Ectodermal cell (in vitro differentiated cells): ENCODE measurements around the gene CSNK1G1.
A peak's percentile ranks its signal among the peaks of the same experiment; 100 is the strongest.

Experiments
- H3K27ac ChIP-seq: 2 replicates; pipeline ENCODE4 v1.7.0; 2013; ENCODE audit warnings: mild to moderate bottlenecking, low read depth, low read length; ENCODE audit not compliant: insufficient read depth, poor library complexity, severe bottlenecking
- H3K27me3 ChIP-seq: 2 replicates; pipeline ENCODE4 v1.7.0; 2013; ENCODE audit warnings: mild to moderate bottlenecking, low read length; ENCODE audit not compliant: insufficient read depth, control insufficient read depth, poor library complexity, severe bottlenecking
- H3K36me3 ChIP-seq: one replicate; pipeline ENCODE4 v1.7.0; 2013; ENCODE audit warnings: low read length; ENCODE audit not compliant: control insufficient read depth, insufficient read depth
- H3K4me1 ChIP-seq: one replicate; pipeline ENCODE4 v1.7.0; 2013; ENCODE audit warnings: low read length; ENCODE audit not compliant: control insufficient read depth, insufficient read depth
- H3K4me3 ChIP-seq: 2 replicates; pipeline ENCODE4 v1.7.0; 2013; ENCODE audit warnings: low read depth, low read length, control low read depth; ENCODE audit not compliant: insufficient read depth
- H3K9me3 ChIP-seq: 2 replicates; pipeline ENCODE4 v1.7.0; 2013; ENCODE audit warnings: mild to moderate bottlenecking, low read length, moderate library complexity; ENCODE audit not compliant: control insufficient read depth
- WGBS, 2 experiments: methylation state at CpG; one replicate each; pipeline ENCODE4 v1.1.7; 2013; ENCODE audit warnings: missing lambda C conversion rate in 2 of 2; 5-methylcytosine and 5-hydroxymethylcytosine counted together

Gene CSNK1G1

DNA sequence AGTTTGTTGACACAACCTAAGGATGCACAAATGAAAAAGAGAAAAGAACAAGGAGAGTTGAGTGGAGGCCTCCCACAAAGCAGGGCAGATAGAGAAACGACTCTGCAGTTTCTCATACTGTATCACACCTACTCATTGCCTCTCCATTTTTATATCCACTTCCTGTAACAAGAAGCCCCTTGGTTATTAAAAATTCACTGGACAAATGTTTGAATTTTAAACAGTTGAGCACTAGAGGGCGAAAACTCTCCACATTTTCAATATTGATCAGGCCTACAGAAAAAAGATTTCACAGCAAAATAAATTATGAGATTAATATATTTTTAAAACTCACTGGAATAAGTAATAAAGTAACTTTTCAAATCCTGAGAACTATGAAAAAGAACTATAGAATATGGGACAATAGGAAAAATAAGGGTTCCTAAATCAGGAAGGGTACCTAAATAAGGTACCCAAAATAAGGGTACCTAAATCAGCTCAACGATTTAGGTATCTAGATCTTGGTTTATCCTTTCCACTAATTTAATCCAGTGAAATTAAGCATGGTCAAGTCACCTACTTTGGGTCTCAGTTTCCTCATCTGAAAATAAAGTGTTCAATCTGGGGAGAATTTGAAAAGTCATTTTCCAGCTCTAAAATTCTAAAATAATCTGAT lies 146.2 kb downstream of the CSNK1G1 start:
- 89 to 94% methylated on average over 2 of the region's 3 CpGs for WGBS, 2 experiments
- H3K4me1 ChIP-seq, result no peaks in the 10 kb centered on the region
- no peak overlapping the region for H3K4me3 ChIP-seq
- no peaks in the 10 kb centered on the region for H3K27me3 ChIP-seq
- H3K27ac ChIP-seq, result no peak overlapping the region
- no peaks in the 10 kb centered on the region for H3K36me3 ChIP-seq
- no peaks in the 10 kb centered on the region for H3K9me3 ChIP-seq

DNA sequence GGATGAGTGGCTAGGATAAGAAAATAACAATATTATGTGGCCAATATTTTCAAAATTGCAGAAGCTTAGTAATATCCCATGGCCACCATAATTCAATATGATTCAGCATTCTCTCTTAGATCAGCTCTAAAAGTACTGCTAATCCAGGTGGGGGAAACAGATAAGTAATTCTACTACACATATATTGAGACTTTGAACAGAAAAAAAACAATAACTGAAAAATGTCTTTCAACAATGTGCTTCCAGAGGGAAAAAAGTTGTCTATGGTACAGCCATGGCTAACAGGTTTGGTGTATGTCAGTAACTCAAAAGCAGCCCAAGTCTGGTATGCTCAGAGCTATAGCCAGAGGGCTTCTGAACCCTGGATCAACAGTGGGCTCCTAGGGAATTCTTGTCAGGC lies 150.8 kb downstream of the CSNK1G1 start:
- H3K4me1 ChIP-seq, result no peaks in the 10 kb centered on the region
- H3K27ac ChIP-seq, result no peak overlapping the region
- H3K9me3 ChIP-seq, result no peaks in the 10 kb centered on the region
- H3K4me3 ChIP-seq, result no peak overlapping the region
- no peaks in the 10 kb centered on the region for H3K27me3 ChIP-seq
- H3K36me3 ChIP-seq, result no peaks in the 10 kb centered on the region

DNA sequence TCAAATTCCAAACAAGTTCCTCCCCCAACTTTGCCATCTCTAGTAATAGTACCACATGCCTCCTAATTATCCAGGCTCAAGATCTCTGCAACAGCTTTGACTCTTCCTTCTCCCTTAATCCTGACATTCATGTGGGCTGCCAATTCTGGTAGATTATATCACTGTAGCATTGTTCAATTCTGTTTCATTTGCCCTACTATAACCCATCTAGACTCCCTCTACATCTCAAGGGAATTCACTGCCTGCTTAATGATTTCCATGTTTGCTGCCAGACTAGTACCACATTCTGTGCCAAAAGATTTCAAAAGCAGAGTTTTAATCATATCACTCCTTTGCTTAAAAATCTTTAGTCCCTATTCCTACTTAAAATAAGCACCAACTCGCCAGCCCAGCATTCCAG lies 158.5 kb downstream of the CSNK1G1 start:
- Histone ChIP-seq H3K4me3 (no peak overlapping the region), H3K9me3 (no peaks in the 10 kb centered on the region), H3K27me3 (no peaks in the 10 kb centered on the region), H3K27ac (no peak overlapping the region), H3K4me1 (no peaks in the 10 kb centered on the region), H3K36me3 (no peaks in the 10 kb centered on the region)
- WGBS, 2 experiments, result 94 to 95% methylated on average over 1 of the region's 1 CpG

DNA sequence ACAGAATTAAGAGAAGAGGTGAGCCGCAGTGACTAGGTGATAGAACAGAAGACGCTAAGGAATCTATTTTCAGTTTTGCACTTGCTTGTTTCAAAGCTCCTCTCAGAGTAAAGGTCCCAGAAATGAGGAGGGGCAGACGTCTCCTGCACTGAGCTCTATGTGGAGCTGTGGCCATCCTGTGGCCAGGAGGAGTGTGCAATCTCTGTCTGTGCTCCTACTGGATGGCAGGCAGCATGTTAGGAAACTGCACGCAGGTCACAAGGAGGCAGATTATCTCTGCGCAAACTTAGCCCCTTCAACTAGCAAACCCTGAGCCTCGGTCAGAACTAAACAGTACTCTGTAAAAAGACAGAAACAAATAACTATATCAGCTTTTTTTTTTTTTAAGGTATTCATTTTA lies 162.0 kb downstream of the CSNK1G1 start:
- Histone ChIP-seq H3K36me3 (no peaks in the 10 kb centered on the region), H3K4me1 (no peaks in the 10 kb centered on the region), H3K27ac (no peak overlapping the region), H3K9me3 (no peaks in the 10 kb centered on the region), H3K27me3 (no peaks in the 10 kb centered on the region), H3K4me3 (no peak overlapping the region)
- 87 to 88% methylated on average over 5 to 6 of the region's 6 CpGs for WGBS, 2 experiments

DNA sequence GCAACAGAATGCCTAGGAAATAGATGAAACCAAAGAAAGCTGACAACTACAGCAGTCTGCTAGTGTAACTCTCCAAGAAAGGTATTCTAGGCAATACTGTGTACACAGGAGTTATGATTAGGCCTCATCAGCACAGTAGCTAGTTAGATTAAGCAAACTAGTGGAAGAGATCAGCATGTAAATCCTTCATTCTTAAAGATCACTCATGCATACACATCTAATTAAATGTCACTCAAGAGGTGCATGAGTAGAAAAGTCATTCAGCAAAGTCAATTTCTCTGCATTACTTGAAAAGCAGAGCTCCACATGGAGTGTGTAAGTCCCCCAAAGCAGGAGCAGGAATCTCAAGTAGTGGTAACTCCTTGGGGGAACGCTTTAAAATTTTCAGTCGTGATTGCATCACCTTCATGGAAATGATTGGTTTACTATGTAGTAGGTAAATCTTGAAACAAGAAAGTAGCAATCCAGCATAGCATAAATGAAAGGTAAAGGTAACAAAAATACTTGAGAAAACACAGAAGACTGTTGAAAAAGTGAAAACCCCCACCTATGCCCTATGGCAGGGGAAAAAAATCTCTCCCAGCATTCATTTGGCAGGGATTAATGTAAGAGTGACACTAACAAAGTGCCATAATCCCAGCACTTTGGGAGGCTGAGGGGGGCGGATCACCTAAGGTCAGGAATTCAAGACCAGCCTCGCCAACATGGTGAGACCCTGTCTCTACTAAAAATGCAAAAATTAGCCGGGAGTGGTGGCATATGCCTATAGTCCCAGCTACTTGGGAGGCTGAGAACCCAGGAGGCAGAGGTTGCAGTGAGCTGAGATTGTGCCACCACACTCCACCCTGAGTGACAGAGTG lies 163.8 kb downstream of the CSNK1G1 start:
- 90% methylated on average over 5 of the region's 5 CpGs for WGBS, 2 experiments
- no peaks in the 10 kb centered on the region for H3K27me3 ChIP-seq
- peak overlapping the region; percentile 60 for H3K27ac ChIP-seq
- peaks cover 5% of the 10 kb centered on the region for H3K36me3 ChIP-seq
- no peaks in the 10 kb centered on the region for H3K4me1 ChIP-seq
- H3K4me3 ChIP-seq, result no peak overlapping the region
- no peaks in the 10 kb centered on the region for H3K9me3 ChIP-seq

DNA sequence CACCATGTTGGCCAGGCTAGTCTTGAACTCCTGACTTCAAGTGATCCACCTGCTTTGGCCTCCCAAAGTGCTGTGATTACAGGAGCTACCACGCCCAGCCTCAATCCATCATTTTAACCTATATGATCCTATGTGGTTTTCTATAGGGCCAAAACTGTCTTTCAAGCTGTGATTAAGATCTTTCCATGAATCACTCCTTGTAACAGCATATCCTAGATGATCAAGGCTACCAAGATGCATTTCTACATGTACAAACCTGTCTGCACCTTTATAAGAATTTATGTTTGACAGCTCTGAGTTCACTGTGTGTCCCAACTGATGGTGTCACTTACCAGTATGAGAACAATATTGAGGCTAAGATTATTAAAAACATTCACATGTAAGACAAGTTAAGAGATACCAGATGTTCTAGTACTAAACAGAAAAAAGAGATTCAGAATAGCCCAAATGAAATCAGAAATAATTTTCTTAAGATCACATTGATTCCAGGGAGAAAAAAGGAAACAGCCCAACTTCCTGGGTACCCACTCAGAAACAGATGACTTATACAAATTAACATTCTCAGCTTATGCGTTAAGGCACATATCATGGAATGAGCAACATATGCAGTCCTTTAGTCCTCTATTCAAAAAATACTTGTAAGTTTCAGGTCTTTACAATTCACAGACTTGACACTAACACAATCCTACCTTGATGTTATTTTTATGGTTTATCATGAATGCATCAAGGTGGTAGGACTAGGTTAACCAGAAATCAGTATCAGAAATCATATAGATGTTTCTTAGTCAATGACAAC lies 168.4 kb downstream of the CSNK1G1 start:
- Histone ChIP-seq H3K27me3 (no peaks in the 10 kb centered on the region), H3K36me3 (peaks cover 5% of the 10 kb centered on the region), H3K4me3 (no peak overlapping the region), H3K27ac (no peak overlapping the region), H3K4me1 (no peaks in the 10 kb centered on the region), H3K9me3 (no peaks in the 10 kb centered on the region)
- WGBS, 2 experiments, result 93 to 95% methylated on average over 2 of the region's 2 CpGs

DNA sequence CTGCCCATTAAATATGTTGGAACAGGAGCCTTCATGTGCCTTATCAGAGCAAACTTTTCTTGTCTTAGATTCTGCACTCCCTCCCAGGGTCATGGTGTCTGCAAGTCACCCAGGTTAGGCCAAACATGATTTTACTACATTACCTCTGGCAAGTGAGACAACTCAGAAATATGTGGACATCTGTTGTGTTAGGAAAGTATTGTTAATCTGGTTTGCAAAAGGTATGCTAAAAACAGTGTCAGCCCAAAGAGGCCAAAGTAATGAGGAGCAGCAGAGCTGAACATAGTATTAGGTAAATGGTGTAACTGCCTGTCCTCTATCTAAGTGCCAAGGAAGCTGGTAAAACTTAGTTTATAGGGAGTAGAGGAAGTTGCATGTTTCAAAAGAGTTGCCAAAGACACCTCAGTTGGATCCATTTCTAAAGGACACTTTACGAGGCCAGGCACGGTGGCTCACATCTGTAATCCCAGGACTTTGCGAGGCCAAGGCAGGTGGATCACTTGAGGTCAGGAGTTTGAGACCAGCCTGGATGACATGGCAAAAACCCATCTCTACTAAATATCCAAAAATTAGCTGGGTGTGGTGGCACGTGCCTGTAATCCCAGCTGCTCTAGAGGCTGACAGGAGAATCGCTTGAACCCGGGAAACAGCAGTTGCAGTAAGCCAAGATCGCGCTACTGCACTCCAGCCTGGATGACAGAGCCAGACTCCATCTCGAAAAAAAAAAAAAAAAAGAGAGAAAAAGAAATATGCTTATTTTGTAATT lies 170.6 kb downstream of the CSNK1G1 start:
- no peaks in the 10 kb centered on the region for H3K9me3 ChIP-seq
- no peaks in the 10 kb centered on the region for H3K4me1 ChIP-seq
- no peak overlapping the region for H3K27ac ChIP-seq
- no peaks in the 10 kb centered on the region for H3K27me3 ChIP-seq
- WGBS, 2 experiments, result 90 to 96% methylated on average over 8 to 9 of the region's 9 CpGs
- peaks cover 5% of the 10 kb centered on the region for H3K36me3 ChIP-seq
- H3K4me3 ChIP-seq, result no peak overlapping the region

DNA sequence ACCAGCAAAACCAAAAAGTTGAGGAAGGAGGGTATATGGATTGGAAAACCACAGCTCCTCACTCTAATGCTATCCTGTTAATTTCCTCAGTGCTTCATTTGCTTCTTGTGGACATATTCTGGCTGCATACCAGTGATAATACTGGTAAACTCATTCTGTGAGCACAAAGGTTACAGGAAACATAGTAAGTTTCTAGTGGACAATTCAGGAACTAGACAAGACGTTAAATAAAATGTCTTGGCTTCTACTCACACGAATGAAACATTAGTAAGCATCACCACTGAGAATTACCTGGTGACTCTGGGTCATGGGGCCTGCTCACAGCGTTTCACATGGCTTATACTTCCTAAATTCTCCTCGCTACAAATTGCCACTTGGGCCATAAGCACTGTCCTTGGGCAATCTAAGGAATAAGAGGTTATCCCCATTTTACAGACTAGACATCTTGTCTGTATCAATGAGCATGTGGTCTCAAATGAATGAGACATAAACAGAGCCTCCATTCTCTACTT lies 173.1 kb downstream of the CSNK1G1 start:
- H3K27ac ChIP-seq, result no peak overlapping the region
- no peaks in the 10 kb centered on the region for H3K4me1 ChIP-seq
- no peaks in the 10 kb centered on the region for H3K9me3 ChIP-seq
- peaks cover 4% of the 10 kb centered on the region for H3K36me3 ChIP-seq
- no peaks in the 10 kb centered on the region for H3K27me3 ChIP-seq
- no peak overlapping the region for H3K4me3 ChIP-seq
- WGBS, 2 experiments, result 94% methylated on average over 4 of the region's 4 CpGs

DNA sequence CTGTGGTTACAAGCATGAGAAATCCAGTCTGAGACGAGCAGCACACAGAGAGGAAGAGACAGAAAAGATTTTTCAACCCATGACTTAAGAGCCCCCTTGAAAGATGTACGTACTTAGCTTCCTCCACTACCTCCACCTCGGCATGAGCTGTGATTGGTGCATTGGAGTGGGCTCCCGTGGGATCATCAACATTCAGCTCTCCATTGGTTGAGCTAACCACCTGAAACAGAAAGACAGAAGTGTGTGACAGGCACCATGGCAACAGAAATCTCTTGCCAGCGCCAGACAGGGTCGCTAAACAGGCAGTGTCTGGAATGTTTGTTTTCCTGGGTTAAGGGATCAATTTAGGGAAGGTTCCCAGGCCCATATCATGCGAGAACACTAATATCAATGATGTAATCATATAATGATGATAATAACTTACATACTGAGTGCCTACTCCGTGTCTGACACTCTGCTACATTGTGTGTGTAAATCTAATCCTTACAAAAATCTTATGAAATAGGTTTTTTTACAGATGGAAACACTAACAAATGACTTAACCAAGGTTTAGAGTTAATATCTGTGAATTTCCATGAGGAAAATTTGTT lies 175.6 kb downstream of the CSNK1G1 start:
- H3K27me3 ChIP-seq, result no peaks in the 10 kb centered on the region
- H3K4me1 ChIP-seq, result no peaks in the 10 kb centered on the region
- no peak overlapping the region for H3K4me3 ChIP-seq
- H3K36me3 ChIP-seq, result peaks cover 3% of the 10 kb centered on the region
- H3K9me3 ChIP-seq, result no peaks in the 10 kb centered on the region
- H3K27ac ChIP-seq, result no peak overlapping the region
- 89% methylated on average over 6 to 8 of the region's 8 CpGs for WGBS, 2 experiments
